CD1c-positive myeloid dendritic cell (primary cell): ENCODE results near the gene MRPL32.
A peak's percentile ranks its signal among the peaks of the same experiment; 100 is the strongest.
"Not testable (repeated sequence)": the region's sequence is repeated elsewhere in the genome, so short reads cannot be mapped to it uniquely, and the experiment has no call there.

Source experiments
- DNase-seq: peaks from one replicate; pipeline ENCODE4 v3.0.0-alpha.2; 2016; ENCODE audit errors: extremely low spot score

The MRPL32 gene

GRCh38 chr7:42931834-42932651 lies at the start of gene MRPL32, which contains the start of gene PSMA2:
TSS of gene MRPL32 (plus strand) at chr7:42932376. CDS start at chr7:42932387, 11 bp downstream.
TSS of gene PSMA2 (minus strand) at chr7:42932174. CDS start at chr7:42932158, 16 bp downstream.
- DNase-seq, result peak; percentile 99

GRCh38 chr7:42883950-42884349 lies 48.2 kb upstream of the MRPL32 start:
- no peak for DNase-seq

DNA sequence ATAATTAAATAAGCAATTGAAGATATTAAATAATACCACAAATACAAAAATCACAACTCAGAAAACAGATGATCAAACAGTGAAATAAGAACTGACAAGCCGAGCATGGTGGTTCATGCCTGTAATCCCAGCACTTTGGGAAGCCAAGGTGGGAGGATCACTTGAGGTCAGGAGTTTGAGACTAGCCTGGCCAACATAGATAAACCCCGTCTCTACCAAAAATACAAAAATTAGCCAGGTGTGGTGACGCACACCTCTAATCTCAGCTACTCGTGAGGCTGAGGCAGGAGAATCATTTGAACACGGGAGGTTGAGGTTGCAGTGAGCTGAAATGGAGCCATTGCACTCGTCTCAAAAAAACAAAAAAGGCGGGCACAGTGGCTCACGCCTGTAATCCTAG lies 47.0 kb upstream of the MRPL32 start:
- DNase-seq, result not testable (repeated sequence)

DNA sequence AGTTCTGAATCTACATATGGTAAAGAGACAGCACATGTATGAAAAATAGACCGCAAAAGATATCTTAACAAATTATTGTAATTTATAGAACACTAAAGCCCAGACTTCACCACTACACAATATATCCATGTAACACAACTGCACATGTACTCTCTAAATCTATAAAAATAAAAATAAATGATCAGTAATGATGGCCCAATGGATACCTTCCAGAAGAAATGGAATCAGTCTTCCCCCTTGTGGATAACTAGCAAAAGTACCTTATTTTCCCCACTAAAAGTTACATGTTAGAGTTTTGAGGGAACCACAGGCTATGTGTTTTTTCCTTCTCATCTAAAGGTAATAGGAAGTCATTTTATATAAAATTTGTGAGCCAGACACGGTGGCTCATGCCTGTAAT lies 46.0 kb upstream of the MRPL32 start:
- DNase-seq, result peak; percentile 30

DNA sequence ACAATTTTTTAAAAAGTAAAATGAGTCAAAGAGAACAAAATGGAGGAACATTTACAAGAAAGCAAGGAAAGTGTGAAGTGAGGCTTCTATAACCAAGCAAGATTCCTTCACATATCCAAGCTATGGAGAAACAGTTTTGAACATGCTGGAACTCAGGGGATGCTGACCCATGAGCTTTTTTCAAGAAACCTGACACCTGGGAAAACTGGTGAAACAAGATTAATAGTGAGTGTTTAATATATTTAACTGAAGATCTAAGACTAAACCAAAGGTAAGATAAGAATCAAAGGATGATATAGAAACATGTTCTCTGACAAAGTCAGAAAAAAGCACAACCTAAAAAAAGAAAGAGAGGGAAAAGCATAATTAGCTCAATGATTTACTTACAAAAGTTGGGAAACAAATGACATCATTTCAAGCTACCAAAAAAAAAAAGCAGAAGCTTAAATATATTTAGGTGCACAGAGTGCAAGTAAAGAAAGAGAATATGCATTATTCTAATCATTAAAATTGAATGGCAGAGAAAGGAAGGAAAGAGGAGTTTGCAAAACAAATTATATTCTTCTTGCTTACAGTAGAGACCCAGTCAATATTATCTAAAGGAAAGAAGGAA lies 45.2 kb upstream of the MRPL32 start:
- DNase-seq, result peak; percentile 61

DNA sequence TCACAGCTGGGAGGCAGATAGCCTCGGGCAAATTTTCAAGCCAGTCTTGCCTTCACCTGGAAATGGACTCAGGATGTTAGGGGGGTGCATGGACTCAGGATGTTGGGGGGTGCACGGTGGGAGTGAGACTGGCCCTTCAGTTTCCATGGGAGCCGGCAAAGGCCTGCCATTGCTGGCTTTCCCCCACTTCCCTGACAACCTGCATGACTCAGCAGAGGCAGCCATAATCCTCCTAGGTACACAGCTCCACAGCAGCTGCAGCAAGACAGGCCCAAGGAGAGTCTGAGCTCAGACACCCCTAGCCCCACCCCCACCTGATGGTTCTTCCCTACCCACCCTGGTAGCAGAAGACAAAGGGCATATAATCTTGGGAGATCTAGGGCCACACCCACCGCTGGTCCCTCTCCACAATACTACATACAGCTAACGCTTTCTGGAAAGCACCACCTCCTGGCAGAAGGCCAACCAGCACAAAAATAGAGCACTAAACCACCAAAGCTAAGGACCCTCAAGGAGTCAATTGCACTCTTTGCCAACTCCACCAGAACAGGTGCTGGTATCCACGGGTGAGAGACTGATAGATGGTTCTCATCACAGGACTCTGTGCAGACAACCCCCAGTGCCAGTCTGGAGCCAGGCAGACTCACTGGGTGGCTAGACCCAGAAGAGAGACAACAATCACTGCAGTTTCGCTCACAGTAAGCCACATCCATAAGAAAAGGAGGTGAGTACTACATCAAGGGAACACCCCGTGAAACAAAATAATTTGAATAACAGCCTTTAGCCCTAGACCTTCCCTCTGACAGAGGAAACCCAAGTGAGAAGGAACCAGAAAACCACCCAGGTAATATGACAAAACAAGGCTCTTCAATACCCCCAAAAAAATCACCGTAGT lies 38.6 kb upstream of the MRPL32 start:
- DNase-seq, result no peak

DNA sequence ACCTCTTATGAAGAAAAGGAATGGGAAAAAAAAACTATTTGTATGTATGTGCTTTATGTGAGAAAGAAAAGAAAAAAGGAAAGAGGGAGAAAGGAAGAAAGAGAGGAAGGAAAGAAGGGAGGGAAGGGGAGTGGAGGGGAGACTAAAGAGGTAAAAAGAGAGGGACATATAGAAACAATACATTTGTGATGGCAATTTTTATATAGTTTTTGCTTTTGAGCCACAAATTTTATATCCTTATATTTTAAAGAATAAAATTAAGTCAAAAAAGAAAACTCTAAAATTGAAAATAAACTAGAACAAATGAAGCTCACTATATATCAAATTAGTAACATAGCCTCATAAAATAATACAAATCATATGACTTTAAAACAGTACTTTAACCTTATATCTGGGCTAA lies 31.3 kb upstream of the MRPL32 start:
- no peak for DNase-seq

GRCh38 chr7:42902331-42902730 lies 29.8 kb upstream of the MRPL32 start:
- DNase-seq, result no peak

DNA sequence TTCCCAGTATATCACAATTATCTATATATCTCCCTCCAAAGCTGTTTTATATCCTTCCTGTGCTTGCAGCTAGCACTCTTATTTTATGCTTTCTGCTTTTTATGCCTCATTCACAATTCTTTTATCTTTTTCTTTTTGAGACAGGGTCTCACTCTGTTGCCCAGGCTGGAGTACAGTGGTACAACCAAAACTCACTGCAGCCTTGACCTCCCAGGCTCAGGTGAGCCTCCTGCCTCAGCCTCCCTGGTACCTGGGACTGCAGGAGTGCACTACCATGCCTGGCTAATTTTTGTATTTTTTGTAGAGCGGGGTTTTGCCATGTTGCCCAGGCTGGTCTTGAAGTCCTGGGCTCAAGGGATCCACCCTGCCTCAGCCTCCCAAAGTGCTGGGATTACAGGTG lies 26.0 kb upstream of the MRPL32 start:
- no peak for DNase-seq

GRCh38 chr7:42907316-42907715 lies 24.9 kb upstream of the MRPL32 start:
- DNase-seq, result no peak

DNA sequence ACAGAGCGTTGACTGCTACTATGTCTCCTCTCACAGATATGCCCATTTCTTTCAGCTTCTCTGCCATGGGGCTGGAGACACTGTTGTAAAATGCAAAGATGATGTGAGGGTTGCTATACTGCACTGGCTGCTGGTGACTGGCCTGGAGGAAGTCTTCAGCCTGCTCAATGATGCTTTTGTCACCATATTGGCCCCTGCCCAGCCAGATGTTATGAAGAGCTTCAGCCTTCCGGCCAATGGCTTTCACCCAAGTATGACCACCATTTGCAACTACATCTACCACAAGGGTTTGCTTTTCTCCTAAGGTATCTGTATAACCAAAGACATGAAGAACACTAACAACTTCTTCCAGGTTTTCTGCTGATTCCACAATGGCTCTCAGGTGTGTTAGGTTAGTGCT lies 21.9 kb upstream of the MRPL32 start:
- DNase-seq, result no peak

DNA sequence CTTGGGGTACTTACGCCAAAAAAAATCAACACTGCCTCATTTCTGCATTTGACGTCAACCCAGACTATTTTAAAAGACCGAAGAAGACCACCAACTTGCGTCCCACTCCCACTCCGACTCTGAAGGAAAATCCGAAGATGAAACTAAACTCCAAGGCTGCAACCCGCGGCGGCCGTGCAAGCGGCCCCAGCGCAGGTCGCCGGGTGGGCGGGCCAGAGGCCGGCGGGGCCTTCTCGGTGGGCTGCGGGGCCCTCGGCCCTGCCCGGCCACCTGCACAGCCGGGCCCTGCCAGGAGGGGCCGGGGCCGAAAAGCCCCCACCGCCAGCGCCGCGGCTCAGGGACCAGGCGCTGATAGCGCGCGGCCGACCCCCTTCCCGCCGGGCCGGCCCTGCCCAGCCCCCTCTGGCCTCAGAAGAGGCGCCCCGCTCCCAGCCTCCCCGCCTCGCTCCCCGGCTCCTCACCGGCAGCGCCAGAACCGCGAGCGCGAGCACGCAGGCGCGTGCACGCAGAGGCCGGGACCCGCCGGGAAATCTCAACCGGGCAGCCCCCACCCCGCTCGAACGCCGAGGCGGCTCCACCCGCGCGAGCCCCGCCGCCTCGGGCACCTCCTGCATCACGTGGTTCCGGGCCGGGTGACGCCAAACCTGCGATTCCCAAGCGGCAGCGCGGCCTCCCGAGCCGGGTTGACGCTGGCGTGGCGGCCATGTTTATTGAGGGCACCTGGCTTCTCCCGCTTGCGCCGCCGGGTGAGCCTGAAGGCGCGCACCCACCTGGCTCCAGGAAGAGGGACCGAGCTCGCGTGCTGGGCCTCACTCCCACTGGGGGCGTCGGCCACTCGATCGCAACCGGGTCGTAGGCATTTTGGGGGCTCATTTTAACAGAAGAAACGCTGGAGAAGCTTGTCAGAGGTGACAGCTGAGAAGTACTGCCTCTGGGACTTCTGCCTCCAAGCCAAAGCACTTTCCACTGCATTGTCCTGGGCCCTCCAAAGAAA lies 20.4 kb upstream of the MRPL32 start, which contains the start of gene C7orf25:
TSS of gene C7orf25 (minus strand) at position 617 of the 994 bp plus-strand sequence. CDS start 1,170 bp downstream, outside the sequence.
- peak; percentile 97 for DNase-seq

DNA sequence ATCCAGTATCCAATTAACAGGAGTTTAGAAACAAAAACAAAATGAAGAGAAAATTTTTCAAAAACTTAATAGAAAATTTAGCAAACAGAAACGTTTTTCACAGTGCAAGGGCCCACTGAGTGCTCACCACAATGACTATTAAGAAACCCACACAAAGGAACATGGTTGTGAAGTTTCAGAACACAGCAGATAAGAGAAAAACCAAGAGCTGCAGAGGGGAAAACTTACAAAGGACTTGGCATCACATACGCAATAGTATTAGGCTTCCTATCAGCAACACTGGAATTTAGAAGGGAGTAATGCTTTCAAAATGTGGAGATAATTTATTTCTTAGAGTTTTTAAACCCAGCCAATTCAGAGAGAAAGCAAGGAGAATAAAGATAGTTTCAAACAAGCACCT lies 18.6 kb upstream of the MRPL32 start:
- DNase-seq, result no peak

DNA sequence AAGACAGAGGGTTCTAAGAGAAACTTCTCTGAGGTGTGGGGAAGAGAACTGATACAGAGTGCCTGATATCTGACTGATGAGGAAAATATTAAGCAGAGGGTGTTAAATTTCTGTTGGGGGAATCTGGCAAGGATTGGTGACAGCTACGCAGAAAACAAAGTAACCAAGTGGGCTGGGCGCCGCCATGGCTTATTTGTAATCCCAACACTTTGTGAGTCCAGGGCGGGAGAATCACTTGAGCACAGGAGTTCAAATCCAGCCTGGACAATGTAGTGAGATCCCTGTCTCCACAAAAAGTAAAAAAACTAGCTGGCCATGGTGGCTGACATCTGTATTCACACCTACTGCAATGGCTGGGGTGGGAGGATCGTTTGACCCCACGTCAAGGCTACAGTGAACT lies 18.2 kb upstream of the MRPL32 start:
- no peak for DNase-seq

DNA sequence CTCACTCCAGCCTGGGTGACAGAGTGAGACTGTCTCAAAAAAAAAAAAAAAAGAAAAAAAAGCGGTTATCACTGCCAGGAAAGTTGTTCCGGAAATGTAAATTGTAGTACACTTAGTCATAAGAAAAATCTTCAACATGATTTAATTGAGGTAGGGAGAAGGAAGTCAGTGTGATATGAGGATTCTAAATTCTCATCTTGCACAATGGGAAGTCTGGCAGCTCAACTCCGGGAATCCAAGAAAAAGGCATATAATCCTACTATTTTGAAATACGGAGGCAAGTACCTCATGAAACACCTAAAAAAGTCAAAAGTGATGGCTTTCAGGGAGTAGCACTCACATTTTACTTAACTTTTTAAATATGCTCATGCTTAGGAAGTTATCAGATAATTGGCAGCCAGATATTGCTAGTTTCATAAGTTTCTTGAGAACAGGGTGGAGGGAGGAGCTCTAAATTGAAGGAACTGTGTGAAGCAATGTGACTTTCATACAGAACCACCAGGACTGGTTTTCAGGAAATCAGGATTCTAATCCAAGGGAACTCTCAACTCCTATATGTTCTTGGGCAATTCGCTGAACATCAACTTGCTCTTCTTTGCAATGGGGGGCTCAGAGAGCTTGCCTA lies 17.6 kb upstream of the MRPL32 start:
- DNase-seq, result peak; percentile 25

- DNase-seq, result no peak
These were observed 16.8 kb upstream of the MRPL32 start for GRCh38 chr7:42915356-42915755.

- no peak for DNase-seq
These were observed 10.0 kb upstream of the MRPL32 start for GRCh38 chr7:42922017-42922753.

- DNase-seq, result no peak
These were observed 7.8 kb upstream of the MRPL32 start for GRCh38 chr7:42924223-42924838.

DNA sequence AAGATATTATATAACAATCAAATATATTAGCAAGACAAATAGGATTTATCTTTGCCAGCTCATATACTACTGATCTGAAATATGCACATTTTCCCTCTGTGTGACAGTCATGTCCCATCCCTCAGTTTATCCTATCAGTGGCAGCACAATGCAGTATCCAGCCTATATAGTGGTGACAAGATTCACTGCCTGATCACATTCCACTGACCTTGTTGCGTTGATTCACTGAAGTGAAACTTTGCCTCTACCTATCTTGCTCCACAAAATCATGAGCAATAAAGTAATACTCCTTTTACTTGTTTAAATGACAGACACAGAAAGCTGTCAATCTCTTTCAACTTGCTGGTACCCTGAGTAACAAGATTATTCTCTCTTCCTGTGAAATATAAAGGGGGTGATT lies 6.5 kb upstream of the MRPL32 start:
- no peak for DNase-seq
